ENCODE results near the gene GAREM1. TPM values are rescaled to one million over a fixed set of nuclear protein-coding genes. Genes with fewer than 3 reads are reported as not detected.
A peak's percentile ranks its signal among the peaks of the same experiment; 100 is the strongest.

Gene GAREM1
- total RNA-seq, 3 donors from 2014 or later, result 14.5 to 29.0 (median 19.6) TPM

GRCh38 chr18:32284284-32284683 is 186.4 kb downstream of the GAREM1 start:
- DNase-seq (no peak), ATAC-seq (no peak)
- H3K4me3 ChIP-seq, result no peak overlapping the region
- no peak for TF ChIP-seq CTCF (IDR thresholded peaks at IDR 0.05)
- no peaks in the 10 kb centered on the region for H3K4me1 ChIP-seq (ENCODE audit: low read depth)
- no peaks in the 10 kb centered on the region for H3K9me3 ChIP-seq
- intact Hi-C loops (cut with DNase I, micrococcal nuclease), result loop anchor here in 1 of 2 donors (10.0 kb wide), 1 partner anchor 91 kb away; no protein-coding TSS in a partner anchor
- no peaks in the 10 kb centered on the region for H3K36me3 ChIP-seq (ENCODE audit: low read depth)

- intact Hi-C loops (cut with DNase I, micrococcal nuclease), result loop anchor here in 1 of 2 donors (10.0 kb wide), 1 partner anchor 94 kb away; no protein-coding TSS in a partner anchor
Measured at GRCh38 chr18:32280911-32281310, 189.8 kb downstream of the GAREM1 start.

GRCh38 chr18:32280188-32280783 is 190.4 kb downstream of the GAREM1 start:
- Histone ChIP-seq H3K4me1 (ENCODE audit: low read depth) (peaks cover 24% of the 10 kb centered on the region), H3K9me3 (no peaks in the 10 kb centered on the region), H3K4me3 (no peak overlapping the region), H3K36me3 (ENCODE audit: low read depth) (no peaks in the 10 kb centered on the region)
- peak; percentile 45 for ATAC-seq
- no peak for TF ChIP-seq CTCF (IDR thresholded peaks at IDR 0.05)
- intact Hi-C loops (cut with DNase I, micrococcal nuclease), result loop anchor here in 1 of 2 donors (10.0 kb wide), 1 partner anchor 95 kb away; no protein-coding TSS in a partner anchor
- DNase-seq, result peak in 1 of 3 donors; percentile 65

More at GRCh38 chr18:32280911-32281310, 189.8 kb downstream of the GAREM1 start:
- TF ChIP-seq CTCF (IDR thresholded peaks at IDR 0.05), result no peak
- Histone ChIP-seq H3K9me3 (no peaks in the 10 kb centered on the region), H3K4me3 (no peak overlapping the region), H3K36me3 (ENCODE audit: low read depth) (no peaks in the 10 kb centered on the region), H3K4me1 (ENCODE audit: low read depth) (peaks cover 19% of the 10 kb centered on the region)
- ATAC-seq (no peak), DNase-seq (no peak)

GRCh38 chr18:32278177-32278799 is 192.4 kb downstream of the GAREM1 start:
- no peak for TF ChIP-seq CTCF (IDR thresholded peaks at IDR 0.05)
- peak; percentile 67 for ATAC-seq
- no peaks in the 10 kb centered on the region for H3K9me3 ChIP-seq
- intact Hi-C loops (cut with DNase I, micrococcal nuclease), result loop anchor here in 1 of 2 donors (10.0 kb wide), 1 partner anchor 277 kb away; no protein-coding TSS in a partner anchor
- no peak overlapping the region for H3K4me3 ChIP-seq
- no peaks in the 10 kb centered on the region for H3K36me3 ChIP-seq (ENCODE audit: low read depth)
- H3K4me1 ChIP-seq (ENCODE audit: low read depth), result peaks cover 24% of the 10 kb centered on the region
- DNase-seq, result peak in 1 of 3 donors; percentile 66

GRCh38 chr18:32277549-32277948 is 193.1 kb downstream of the GAREM1 start:
- no peaks in the 10 kb centered on the region for H3K9me3 ChIP-seq
- intact Hi-C loops (cut with DNase I, micrococcal nuclease), result loop anchor here in 1 of 2 donors (10.0 kb wide), 1 partner anchor 277 kb away; no protein-coding TSS in a partner anchor
- H3K4me1 ChIP-seq (ENCODE audit: low read depth), result peaks cover 24% of the 10 kb centered on the region
- no peak overlapping the region for H3K4me3 ChIP-seq
- ATAC-seq, result peak; percentile 37
- no peaks in the 10 kb centered on the region for H3K36me3 ChIP-seq (ENCODE audit: low read depth)
- DNase-seq, result no peak
- no peak for TF ChIP-seq CTCF (IDR thresholded peaks at IDR 0.05)

Data from mucosa of descending colon (tissue), 3 donors.